Right ventricle myocardium inferior (tissue), 1 donor: ENCODE measurements around the gene TPBG. TPM values are rescaled to one million over a fixed set of nuclear protein-coding genes. Genes with fewer than 3 reads are reported as not detected.
"Not testable (repeated sequence)": the region's sequence is repeated elsewhere in the genome, so short reads cannot be mapped to it uniquely, and the experiment has no call there.

Experiments used
- ATAC-seq: fragments of 200-7000 bp; cut with Tn5 transposase; one replicate; pipeline ENCODE4 v1.9.1; 2020; ENCODE audit warnings: mild to moderate bottlenecking, moderate library complexity
- DNase-seq: peaks from one replicate; pipeline ENCODE4 v3.0.0; 2021; ENCODE audit errors: missing footprints
- intact Hi-C: fragments of 100-400 bp; cut with DNase I; formaldehyde crosslinking; loops from one replicate; pipeline ENCODE4 v1.11.0; 2022
- total RNA-seq: library from RNA; stranded (reverse); fragmentation: NEBNext Ultra II Directional; extraction: Animal tissue kit (Norgen Biotek cat#: 25700); gene quantifications from one replicate; pipeline ENCODE4 v1.2.1, GENCODE V29; 2021
- donor health status: DM: no; HTN: yes; CAD: no; lungs with severe emphysema.

TPBG gene
- total RNA-seq, 1 donor from 2014 or later, result 2.8 TPM

DNA sequence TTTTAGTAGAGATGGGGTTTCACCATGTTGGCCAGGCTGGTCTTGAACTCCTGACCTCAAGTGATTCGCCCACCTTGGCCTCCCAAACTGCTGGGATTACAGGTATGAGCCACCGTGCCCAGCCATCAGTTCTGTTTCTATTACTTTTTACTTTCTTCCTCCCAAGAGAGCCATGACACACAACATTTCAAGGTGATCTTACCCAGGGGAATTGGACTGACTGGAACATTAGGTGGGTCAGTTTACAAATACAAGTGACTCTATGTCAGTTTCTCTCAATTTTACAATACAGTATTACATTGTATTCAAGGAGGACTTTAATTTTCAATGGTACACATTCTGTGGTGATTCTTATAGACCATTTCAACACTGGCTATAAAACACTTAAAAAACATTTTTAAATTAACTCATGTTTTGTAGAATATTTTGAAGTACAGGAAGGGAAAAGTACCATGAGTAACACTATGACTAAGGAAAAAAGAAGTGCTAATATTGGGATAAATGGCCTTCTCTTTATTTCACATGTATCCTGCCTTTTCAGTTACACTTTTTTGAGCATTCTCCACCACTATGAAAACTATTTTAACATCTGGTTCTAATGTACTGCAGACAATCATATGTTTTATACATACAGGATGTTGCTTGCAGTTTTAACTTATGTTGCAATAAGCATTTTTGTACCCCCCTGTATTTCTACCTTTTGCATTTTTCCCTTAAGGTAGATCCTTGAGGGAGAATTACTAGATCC lies 8.4 kb downstream of the TPBG start:
- no peak for DNase-seq
- intact Hi-C loops, result no loop called here
- no peak for ATAC-seq

DNA sequence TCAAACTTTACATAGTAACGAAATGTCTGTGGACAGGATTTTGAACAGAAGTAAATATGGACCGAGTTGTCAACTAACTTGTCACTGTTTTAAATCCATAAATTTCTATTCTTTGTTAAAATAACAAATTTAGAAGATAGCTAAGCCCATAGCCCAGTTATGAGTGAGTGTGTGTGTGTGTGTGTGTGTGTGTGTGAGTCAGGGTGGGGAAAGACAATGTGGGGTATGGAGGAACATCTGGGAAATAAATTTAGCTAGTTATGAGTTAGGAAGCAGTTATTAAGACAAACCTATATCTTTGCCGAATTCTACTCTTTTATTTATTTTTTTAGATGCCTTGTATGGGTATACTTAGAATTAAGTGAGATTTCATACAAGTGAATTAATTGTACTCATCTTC lies 9.0 kb downstream of the TPBG start:
- intact Hi-C loops, result no loop called here
- DNase-seq (no peak), ATAC-seq (no peak)

DNA sequence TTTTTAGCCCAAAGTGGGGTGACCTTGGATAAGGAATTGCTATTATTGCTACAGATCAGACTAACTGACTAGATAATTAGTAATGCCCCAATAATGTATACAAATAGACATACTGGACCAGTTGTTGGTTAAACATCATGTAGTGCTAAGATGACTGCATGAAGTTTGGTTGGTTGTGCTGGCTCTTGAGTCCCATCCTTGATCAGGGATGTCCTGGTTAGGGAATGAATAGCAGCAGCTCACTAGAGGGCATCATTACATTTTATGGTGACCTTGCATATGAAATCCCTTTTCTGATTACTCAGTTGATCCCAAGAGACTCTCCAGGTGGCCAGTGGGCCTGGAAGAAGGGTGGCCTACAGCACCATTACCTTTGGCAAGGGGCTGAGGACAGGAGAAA lies 10.9 kb downstream of the TPBG start:
- no peak for ATAC-seq
- DNase-seq, result no peak
- intact Hi-C loops, result no loop called here

DNA sequence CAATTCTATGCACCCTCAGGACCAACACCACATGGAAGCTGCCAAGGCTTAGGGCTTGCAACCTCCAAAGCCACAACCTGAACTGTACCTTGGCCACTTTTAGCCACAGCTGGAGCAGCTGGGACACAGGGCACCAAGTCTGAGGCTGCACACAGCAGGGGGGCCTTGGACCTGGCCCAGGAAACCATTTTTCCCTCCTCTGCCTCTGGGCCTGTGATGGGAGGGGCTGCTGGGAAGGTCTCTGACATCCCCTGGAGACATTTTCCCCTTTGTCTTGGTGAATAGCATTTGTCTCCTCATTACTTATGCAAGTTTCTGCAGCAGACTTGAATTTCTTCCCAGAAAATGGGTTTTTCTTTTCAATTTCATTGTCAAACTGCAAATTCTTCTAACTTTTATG lies 13.0 kb downstream of the TPBG start:
- no peak for DNase-seq
- intact Hi-C loops, result no loop called here
- ATAC-seq, result no peak

DNA sequence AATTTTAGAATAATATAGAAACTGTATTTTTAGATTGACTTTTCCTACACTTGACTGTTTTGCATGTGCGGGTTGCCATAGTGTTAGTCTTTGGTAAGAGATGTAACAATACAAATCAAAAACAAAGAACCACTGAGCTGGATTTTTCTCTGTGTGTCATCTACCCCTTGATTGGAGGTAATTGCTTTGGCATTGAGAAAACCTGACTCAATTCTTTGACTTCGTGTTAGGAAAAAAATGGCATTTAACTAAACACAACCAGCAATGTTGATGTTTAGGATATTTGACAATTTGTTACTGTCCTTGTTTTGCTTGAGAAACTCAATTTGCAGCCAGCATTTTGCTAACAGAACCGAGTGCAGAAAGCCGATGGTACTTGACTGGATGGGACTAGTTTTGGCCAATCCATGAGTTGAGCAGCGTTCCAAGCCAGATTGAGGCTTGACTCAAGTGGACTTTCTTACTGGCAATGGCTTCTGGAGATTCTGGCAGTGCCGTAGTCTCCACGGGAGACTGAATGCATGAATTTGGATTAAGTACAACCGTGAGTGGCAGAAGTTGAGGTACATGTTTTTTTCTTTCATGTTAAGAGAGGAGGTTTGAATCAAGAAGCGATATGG lies 17.1 kb downstream of the TPBG start:
- intact Hi-C loops, result no loop called here
- no peak for DNase-seq
- no peak for ATAC-seq

DNA sequence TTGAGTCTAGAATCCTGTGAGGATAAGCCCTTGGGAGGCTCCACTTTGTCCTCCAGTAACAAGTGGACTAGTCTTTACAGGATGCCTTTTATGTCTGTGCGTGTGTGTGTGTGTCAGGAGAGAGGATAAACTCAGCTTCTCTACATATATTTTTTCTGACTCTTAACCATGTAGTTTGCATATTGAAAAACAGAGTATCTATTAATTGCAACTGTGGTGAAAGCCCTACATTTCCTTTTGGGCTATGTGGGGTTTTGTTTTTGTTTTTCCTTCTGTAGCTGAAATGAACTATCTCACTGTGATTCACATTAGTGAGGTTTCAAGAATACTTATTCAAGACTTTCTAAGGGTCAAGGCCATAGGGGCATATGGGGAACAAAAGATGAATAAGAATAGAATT lies 17.7 kb downstream of the TPBG start:
- DNase-seq (no peak), ATAC-seq (no peak)
- intact Hi-C loops, result no loop called here

DNA sequence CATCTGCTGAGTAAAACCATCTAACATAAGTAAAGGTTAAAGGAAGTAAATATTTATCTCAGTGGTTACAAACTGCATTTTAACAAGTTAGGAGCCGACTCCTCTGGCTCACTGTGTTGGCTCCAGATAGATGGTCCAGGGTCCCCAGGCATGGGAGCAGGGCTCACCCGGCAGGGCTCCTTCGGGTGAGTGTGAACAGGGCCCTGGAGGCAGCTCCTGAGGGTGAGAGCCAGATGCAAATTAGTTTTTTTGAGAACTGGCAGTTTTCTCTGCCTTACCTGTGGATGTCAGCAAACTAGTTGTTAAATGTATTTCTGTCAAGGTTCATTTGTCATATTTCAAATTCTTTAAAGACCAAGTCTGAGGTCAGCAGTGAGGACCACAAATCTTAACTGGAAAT lies 21.5 kb downstream of the TPBG start:
- DNase-seq, result no peak
- intact Hi-C loops, result no loop called here
- ATAC-seq, result no peak

DNA sequence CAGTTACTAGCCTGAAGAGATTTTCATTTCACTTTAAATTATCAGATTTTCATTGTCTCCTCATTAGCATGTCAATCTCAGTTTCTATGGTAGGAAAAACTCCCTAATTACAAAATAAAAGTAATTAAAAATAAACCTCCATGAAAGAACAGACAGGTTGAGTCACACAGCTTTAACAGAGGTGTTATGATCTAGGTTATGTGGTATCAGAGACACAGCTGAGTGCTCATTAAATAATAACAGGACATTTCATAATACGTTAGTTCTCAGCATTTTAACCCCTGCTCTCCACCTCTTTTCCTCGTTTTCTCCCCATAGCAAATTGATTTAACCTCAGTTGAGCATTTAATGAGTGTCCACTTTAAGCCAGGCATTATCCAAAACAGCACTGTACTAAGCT lies 21.9 kb downstream of the TPBG start:
- intact Hi-C loops, result no loop called here
- ATAC-seq, result no peak
- no peak for DNase-seq

DNA sequence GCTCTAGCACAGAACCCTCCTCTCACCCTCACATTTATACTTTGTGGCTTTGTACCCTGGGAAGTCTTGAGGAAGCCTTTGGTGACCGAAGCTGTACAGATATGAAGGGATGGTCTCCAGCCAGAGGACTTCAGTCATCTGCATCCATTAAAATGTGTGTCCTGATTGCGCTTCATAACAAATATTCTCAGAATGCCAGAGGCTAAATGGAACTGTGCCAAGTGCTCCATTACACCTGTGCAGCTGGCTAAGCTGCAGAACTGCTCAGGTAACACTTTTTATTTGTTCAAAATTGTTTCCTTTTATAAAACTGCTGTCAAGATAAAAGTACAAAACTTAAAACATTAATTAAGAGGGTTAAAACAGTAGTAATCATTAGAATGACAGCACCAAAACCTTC lies 22.3 kb downstream of the TPBG start:
- ATAC-seq, result no peak
- no peak for DNase-seq
- intact Hi-C loops, result no loop called here

DNA sequence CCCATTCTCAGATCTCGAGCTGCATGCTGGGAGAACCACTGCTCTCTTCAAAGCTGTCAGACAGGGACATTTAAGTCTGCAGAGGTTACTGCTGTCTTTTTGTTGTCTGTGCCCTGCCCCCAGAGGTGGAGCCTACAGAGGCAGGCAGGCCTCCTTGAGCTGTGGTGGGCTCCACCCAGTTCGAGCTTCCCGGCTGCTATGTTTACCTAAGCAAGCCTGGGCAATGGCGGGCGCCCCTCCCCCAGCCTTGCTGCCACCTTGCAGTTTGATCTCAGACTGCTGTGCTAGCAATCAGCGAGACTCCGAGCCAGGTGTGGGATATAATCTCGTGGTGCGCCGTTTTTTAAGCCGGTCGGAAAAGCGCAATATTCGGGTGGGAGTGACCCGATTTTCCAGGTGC lies 31.2 kb downstream of the TPBG start:
- intact Hi-C loops, DNase-seq, ATAC-seq: not testable (repeated sequence)

DNA sequence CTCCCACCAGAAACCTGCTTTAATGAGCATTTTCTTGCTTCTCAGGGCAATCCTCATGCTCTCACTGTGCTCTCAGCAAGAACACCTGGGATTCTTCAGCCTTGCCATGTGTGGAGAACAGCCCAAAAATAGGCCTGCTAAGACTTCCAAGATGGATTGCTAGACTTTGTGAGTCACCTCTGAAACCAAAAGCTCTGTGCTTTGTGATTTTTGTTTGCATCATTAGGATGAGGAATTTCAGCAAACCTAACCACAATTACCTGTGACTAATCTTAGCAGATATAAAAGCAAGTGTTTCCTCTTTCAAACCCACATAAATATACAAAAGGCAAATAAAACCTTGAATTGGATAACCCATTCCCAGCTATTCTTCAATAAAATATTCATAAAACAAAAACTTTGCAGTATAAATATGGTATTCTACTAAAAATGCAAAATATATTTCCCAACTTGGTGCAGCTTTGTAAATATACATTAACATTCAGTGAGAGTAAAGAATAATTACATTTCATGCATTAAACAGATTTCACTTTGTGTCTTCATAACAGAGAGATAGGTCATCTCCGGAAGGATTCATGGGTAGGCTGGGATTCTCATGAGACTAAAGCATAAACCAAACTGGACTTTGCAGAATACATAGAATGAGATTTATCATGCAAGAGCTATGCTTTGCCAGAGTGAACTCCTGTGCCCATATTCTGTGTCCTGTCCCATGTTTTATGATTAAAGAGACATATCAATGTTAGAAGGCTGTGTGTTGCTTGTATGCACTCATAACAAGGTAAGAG lies 33.5 kb downstream of the TPBG start:
- DNase-seq (no peak), ATAC-seq (no peak)
- intact Hi-C loops, result no loop called here

DNA sequence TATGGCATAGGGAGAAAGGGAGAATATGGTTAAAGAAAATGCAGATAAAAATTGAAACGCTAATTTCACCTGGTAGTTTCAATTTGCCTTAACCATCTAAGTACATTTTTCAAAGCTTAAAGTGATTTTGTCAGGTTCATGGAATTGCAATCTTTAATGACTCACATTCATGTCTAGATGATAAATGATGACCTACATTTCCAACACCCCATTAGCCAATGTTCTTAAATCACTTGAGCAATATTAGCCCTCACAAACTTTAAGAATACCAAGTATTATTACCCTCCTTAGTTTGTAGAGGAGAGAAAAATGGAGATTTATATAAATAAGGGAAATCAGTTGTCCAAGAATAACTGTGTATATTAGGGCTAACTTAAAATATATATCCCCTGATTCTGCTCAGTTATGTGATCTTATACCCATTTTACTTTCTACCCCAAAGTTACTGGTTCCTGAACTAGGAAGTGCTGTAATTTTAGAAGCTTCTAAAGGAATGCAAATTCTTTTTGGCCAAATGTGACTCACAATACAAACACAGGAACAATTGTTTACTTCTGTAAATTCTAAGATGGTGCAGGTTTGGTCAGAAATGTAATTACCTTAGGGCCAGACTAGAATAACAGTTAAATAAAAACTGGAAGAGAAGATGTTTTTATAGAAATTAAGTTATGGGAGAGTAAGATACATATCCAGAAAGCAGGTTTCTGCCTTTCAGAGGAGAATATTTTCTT lies 34.5 kb downstream of the TPBG start:
- intact Hi-C loops, result no loop called here
- DNase-seq, result no peak
- no peak for ATAC-seq

DNA sequence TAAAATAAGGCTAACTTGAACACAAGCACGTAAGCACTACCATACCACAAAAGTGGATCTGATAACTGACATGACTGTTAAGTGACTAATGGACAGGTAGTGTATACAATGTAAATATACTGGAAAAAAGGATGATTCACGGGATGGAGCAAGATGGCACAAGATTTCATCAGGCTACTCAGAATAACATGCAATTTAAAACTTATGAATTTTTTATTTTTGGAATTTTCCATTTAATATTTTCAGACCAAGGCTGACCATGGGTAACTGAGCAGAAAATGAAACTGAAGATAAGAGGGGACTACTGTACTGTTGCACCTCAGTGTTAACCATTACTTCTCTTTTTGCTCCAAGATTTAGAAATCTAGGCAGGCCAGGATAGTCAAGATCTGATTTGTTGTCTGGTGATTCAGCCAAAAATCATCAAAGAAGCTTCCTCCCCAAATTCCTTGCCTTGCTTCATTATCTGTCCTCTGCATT lies 45.4 kb downstream of the TPBG start:
- intact Hi-C loops, result no loop called here
- DNase-seq, result no peak
- no peak for ATAC-seq

DNA sequence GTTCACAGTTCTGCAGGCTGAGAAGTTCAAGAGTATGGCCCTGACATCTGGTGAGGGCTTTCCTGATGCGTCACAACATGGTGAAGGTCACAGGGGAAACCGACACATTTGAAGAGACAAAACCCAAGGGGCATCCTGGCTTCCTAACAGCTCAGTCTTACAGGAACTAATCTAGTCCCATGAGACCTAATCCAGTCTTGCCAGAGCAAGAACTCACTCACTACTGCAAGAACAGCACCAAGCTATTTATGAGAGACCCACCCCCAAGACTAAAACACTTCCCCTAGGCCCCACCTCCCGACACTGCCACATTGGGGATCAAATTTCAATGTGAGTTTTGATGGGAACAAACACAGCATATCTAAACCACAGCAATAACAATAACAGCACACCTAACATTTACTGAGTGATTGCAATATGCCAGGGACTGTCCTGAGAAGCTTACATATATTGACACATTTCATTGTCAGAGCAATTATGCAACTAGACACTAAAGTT lies 46.6 kb downstream of the TPBG start:
- intact Hi-C loops, result no loop called here
- no peak for ATAC-seq
- DNase-seq, result no peak

DNA sequence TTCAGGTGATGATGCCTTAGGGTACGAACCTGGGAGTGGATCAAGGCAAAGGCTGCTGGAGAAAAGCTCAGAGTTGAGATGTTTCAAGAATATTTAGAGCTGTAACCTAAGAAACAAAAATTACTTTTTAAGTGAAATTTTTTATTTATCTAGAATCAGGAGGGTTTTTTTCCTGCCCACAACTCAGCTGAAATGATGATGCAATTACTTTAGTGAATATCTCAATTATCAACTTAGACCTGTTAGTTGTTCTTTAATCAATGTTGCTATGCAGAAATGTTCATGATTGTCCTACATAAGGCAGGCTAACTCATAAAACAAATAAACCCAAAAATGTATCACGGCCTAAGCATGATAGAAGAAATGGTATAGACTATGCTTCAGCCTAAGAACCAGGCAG lies 50.3 kb downstream of the TPBG start:
- DNase-seq (no peak), ATAC-seq (no peak)
- intact Hi-C loops, result no loop called here

DNA sequence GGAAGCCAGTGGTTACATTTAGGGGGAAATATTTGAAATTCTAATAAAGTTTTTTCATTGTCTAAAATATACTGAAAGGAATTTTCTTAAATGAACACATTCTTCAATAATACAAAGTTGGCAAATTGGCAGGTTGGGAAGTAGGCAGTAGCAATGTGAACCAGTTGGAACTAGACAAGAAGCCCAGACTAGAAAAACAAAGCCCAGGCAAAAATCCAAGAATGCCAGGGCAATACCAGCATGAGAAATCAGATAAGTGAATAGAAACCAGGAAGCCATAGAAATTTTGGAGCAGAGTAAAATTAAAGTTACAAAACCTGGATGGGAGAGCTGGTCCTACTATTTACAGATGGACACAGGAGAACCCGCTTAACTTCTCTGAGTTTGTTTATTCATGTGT lies 52.2 kb downstream of the TPBG start:
- ATAC-seq (no peak), DNase-seq (no peak)
- intact Hi-C loops, result no loop called here

DNA sequence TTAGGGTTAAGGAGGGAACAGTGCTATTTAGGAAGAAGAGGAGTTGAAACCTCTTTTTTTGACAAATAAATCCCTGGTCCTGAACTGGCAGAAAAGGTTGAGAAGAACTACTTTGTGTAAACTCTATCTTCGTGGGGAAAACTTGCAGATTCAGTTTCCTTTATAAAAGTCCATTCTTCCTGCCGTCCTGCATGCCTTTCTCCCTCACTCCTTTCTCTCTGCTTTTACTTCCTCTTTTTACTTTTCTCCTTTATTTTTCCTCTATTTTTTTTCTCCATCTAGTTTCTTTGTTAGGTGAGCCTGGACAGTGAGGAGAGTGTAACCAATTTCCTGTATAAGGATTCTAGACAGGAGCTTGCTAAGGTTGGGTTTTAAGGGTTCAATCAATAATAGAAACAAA lies 52.7 kb downstream of the TPBG start:
- ATAC-seq (no peak), DNase-seq (no peak)
- intact Hi-C loops, result no loop called here
